Measurements from ENCODE around the gene ASXL3.

ASXL3 gene

DNA sequence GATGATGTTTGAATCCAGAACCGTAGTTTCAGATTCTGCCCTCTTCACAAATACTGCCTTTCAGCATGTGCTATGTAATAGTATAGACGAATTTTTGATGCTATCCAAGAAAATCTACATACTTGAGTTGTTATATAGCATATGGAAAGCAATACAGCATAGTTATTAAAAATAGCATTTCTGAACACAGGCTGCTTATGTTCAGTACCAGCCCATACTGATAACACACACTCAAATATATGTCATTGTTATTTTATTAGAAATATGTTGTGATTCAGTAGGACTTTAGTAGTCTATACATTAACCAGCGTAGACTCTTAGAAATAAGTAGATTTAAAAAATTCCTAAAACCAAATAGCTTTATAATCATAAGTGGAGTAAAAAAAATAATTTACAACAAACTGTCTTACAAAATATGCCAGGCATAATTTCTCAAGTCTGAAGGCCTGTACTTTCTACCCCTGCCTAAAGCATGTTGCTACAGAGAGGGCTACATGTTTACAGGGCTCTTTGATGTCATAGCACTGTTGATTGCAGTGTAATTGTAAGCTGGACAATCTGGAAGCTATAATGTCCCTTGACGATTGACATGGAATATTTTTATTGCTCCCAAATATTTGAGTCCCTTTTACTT lies 86.3 kb downstream of the ASXL3 start:
- DNase-seq, result no peak

DNA sequence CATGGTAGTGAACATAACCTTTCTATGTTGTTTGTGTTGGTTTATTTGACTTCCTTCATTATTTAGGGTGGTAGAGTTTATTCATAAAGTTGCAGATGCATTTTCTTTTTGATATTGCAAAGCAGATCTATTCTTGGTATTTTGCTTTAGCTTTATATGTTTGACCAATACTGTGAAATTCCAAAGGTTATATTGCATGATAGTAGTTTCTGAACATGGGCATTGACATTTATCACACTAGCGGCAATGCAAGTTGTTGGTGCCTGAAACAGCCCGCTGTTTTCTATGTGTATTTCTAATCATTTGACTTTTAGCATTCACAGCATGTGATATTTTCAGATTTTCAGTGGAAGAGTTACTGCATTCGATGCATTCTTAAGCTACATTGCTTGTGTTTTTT lies 87.2 kb downstream of the ASXL3 start:
- DNase-seq, result no peak

DNA sequence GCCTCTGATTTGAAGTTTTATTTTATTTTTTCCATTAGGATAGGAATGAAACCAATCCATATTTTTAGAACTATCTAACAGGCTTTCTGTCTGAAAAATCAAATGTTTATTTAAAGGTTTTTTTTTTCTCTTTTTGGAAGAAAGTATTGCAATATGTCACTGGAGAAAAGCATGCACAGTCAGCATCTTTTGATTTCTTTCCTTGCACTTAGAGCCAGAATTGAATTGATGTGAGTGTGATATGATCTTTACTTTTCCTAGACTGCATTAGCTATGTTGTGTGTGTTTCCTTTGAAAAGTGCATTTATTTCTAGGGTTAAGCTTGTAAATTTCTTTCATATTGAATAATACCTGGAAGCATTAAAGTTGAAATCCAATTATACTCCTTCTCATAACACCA lies 87.6 kb downstream of the ASXL3 start:
- DNase-seq, result no peak

DNA sequence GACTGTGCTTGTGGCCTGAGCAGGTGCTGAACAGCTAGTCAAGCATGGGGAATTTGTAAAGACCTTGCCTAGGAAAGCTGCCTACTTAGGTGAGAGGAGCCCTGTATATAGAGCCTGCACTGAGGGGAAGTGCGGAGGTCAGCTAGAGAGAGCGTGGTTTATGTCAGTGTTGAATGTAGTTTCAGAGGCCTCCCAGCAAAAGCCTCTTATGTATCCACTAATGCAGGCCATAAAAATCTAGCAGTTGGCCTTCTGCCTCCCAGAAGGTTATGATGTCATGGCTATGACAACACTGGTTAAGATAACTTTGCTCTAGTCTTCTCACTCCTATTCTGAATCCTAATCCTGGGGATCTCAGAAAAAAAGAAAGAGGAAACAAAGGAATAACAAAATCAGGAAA lies 88.9 kb downstream of the ASXL3 start:
- no peak for DNase-seq

DNA sequence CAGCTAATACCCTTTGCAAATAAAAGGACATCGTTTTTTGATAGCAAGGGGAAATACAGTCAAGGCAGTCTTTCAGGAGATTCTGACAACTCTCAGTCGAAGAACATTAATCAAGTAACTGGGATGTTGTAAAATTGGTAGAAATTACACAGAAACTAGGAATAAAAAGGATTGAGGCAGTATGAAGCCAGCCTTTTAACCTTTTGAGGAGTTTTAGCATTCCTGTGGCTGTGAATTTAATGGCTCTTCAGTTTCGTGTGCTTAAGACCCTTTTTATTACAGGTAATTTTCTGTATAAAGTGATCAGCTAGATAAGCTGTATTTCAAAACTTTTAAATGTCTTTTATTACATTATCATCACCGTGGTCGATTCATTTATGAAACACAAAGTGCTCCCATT lies 91.6 kb downstream of the ASXL3 start:
- no peak for DNase-seq

DNA sequence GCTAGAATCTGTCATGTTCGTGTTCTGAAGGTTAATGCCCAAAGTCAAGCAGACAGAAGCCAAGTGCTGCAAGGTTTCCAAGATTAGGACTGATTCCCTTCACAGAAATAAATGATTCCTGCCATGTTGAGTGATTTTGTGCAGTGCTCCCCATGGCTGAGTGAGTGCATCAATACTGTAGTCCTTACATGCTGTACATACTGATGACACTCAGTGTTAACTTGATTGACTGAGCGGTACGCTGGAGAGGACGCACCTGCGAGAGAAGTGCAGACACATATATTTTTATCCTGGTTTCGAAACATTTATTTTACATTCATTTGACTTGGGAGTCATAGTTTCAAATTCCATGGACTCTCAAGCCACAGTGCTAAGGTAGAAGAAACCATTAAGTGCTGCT lies 92.0 kb downstream of the ASXL3 start:
- no peak for DNase-seq

DNA sequence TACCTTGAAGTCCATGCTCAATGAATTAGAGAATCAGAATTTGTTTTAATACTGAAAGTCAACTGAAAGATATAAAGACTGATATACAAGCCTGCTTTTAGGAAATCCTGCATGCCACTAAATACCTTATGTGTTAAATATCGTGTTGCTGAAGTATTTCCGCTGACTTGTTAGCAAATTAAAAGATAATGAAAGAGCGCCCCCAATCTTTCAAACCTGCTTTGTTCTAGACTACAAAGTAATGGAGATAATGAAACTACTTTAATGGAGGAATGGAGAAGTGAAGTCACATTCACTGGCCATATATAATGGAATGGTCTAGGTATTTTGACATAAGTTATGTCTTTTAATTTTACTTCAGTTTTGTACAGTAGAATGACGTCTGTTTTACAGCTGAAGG lies 95.7 kb downstream of the ASXL3 start:
- no peak for DNase-seq

DNA sequence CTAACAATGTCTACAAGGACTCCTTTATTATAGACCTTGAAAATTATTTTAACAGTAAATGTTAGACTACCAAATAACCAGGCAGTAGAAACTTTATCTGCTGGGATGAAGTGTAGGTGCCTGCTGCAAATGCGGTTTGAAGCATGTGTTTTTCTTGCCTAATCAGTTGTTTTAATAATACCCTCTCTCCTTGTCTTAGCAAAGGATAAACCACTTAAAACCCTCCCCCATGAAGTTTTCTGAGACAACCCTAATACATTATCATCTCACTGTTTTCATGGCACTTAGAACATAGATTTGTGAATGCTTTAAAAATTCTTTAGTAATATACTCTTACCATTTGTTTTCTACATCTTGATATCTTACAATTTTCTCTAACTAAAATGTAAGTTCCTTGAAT lies 98.6 kb downstream of the ASXL3 start:
- DNase-seq, result no peak

DNA sequence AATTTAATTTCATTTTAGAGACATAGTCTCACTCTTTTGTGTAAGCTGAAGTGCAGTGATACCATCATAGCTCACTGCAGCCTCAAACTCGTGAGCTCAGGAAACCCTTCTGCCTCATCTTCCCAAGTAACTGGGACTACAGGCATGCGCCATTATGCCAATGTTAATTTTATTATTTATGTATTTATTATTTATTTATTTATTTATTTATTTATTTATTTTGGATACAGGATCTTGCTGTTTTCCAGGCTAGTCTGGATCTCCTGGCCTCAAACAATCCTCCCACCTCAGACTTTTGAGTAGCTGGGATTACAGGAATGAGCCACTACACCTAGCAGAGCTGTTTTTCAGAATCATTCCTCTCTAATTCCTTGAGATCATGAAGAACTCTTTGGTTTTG lies 99.9 kb downstream of the ASXL3 start:
- DNase-seq, result no peak

DNA sequence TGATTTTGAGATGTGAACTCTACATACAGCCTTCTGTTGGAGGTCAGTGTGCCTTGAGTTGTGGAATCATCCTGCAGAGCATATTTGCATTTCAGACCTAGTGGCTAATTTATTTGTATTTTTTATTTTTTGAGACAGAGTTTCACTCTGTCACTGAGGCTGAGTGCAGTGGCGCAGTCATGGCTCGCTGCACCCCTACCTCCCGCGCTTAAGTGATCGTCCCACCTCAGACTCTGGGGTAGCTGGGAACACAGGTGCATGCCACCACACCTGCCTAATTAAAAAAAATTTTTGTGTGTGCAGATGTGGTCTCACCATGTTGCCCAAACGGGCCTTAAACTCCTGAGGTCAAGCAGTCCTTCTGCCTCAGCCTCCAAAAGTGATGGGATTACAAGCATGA lies 104.4 kb downstream of the ASXL3 start:
- DNase-seq, result no peak

DNA sequence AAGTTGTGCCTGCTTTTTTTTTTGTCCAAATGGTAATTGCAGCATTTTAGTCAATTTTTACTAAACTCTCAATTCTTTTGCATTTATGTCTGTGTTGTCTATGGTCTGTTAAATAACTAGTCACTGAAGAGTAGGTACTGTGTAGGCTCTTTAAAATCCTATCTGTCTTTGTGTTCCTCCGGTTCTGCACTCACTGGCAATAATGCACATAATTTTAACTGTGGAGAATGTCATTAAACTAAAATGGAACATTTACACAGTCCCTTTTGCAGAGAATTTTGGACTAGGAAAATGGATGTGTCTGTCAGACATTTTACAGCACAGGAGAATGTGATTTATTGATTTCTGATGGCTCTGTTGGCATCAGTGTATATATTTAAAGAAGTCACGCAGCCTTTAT lies 116.6 kb downstream of the ASXL3 start:
- DNase-seq, result no peak

DNA sequence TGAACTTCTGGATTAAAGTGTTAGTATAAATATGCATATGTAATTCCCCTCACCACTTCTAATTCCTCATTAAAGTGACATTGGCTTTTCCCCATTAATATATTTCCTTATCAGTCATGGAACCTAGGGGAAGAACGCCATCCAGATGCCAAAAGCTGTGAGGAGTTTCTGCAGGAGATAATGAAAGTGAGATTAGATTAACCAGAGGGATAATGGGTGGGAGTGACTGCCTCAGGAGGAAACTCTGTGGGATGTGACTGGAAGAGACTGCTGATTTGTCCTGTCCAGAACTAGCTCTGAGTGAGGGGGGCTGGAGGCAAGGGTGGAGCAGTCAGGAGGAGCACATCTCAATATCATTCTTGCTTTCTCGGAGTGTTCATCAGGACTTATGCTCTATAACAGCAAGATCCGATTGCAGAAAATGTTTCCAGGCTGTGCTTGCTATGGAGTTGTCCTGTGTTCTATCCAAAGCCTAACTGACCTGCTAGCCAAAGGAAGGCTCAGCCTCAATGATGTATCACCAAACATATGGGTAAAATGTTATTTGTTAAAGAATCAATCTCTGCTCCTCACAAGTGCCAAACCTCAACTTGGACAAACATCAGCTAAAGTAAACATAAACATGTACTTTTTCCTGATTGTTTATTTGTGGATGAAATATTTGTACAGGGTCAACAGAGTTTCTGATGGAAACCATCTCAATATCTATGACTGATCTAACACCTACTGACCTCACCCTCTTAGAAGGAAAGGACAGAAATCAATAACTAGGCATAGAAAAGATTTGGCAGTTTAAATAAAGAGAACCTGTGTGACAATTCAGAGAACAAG lies 118.5 kb downstream of the ASXL3 start:
- DNase-seq, result no peak

DNA sequence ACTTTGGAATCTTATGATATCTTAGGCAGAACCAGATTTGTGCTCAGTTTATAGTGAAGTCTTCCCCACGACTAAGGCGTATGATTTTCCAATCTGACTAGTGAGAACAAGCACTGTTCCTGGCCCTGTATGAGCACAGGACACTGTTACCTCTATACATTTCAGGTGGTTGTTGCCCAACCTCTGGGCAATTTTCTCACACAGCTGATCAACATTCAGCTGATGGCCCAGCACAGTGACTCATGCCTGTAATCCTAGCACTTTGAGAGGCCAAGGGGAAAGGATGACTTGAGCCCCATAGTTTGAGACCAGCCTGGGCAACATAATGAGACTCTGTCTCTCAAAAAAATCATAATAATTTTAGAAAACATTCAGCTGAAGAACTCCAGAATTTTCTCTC lies 119.5 kb downstream of the ASXL3 start:
- no peak for DNase-seq

DNA sequence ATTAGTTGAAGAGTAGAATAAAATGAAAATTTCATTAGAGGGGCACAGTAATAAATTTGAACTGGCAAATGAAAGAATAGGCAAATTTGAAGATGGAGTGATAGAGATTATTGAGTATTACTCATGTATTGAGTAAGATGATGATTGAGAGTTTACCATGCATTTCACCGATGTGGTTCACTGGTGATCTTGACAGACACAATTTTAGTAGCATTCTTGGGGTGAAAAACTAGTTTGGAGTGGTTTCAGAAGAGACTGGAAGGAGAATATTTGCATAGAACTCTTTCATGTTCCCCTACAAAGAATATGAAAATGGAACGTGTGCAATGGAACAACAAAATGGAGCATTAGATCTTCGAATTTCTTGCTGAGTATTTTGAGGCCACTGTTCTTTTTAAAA lies 121.4 kb downstream of the ASXL3 start:
- DNase-seq, result no peak

DNA sequence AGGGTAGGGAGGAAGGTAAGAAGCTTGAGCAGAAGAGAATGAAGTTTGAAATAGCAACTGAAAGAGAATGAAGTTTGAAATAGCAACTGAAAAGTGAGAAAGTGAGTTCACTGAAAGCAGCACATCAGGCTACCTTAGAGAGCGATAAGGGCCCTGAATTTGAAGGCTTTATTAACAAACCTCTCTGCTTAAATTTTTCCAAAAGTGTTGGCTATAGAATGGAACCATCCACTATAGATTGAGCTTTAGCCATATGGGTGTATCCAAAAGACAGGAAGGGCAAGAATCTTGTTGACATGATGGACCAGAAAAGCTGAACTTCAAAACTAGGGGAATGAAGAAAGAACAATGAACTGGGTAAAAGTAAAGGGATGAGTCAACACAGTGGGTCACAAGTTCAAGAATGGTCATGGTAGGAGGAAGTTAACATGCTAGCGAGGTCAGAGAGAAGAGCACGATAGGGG lies 122.5 kb downstream of the ASXL3 start:
- no peak for DNase-seq

DNA sequence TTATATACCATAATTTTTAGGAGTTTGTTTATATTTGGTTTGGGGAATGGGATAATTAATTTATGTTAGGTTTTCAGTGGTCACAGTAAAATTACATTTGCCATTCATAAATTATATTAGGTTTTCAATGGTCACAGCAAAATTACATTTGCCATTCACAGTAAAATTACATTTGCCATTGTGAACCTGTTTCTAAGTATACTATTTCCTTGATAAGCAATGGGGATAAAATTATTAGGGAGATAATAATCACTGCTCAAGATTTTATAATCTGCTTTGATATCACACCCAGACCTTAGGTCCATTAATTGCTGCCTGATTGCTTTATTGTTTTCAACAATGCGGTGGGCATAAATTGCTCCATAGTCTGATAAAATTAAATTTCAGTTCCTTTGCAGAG lies 124.6 kb downstream of the ASXL3 start:
- DNase-seq, result no peak

DNA sequence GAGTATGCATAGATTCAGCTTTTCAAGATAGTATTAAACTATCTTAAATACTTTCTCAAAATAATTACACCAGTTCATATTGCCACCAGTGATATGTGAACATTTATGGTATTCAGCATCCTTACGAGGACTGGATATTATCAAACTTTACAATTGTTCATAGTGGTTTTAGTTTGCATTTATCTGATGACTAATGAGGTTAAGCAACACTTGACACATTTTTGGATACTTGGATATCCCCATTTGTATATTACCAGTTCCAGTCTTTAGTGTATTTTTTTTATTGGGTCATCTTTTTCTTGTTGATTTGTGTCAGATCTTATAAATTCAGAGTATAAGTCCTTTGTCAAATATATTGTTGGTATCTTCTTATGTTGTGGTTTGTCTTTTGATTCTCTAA lies 128.4 kb downstream of the ASXL3 start:
- no peak for DNase-seq

DNA sequence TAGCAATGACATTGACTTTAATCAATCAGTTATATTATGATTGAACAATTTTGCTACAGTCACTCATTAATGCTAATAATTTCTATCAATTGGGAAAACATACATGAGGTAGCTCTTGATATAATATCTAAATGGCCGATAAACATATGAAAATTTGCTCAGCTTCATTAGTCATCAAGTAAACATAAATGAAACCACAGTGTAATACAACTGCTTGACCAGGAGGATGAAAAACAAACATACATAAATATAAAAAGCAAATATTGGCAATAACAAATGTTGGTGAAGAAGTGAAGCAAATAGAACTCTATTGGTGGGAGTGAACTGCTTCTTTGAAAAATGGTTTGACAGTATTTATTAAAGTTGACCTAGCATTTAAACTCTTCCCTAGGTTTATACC lies 130.9 kb downstream of the ASXL3 start:
- no peak for DNase-seq

DNA sequence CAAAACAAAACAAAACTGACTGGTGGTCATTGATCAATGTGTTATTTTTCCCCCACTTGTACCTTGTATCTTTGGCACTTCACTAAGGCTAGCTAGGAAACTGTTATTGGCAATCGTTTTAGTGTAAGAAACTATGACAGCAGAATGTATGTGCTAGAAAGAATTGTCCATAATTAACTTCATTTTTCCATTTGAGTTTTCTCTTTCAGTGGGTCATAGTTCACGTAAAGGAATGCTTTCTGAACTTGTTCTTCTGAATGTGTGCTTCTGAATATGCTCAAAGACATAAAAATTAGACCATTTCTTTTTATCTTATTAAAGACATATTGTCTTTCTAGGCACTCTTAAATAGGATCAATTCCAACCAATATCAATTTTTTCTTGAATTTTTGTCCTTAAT lies 132.2 kb downstream of the ASXL3 start:
- no peak for DNase-seq

DNA sequence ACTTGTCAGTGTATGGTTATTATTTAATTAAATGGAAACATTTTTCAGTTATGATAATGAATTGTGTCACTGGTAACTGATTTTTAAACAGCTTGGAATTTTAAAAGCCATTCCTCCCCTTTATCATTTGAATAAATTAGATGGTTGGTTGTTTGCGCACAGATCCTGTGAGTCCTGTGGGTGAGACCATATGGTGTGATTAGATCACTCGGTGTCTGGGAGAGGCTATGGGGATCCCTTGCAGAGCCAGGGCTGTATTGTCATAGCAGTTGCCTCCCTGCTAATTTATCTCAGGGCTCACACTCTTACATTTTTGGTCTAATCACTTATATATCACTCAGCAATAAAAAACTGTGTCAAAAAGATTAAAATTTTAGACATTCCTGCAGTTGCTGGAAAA lies 133.5 kb downstream of the ASXL3 start:
- DNase-seq, result peak; percentile 20 to 75

DNA sequence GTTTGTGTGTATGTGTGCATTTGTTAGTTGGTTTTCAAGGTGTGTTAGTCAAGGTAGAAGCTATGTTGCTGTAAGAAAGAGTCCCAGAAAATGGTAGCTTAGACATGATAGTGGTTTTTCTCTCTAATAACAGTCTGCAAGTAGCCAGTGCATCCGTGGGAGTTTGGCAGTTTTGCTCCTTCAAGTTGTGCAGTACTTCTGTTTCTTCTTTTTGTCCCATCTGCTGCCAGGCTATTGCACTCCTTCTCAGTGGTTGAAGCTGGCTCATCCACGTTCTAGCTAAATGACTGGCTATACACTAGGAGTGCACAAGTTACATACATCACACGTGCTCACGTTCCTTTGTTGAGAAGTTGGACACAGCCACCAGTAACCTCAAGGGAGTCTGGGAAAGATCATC lies 134.7 kb downstream of the ASXL3 start:
- DNase-seq, result peak in 1 of 2 experiments; percentile 8

DNA sequence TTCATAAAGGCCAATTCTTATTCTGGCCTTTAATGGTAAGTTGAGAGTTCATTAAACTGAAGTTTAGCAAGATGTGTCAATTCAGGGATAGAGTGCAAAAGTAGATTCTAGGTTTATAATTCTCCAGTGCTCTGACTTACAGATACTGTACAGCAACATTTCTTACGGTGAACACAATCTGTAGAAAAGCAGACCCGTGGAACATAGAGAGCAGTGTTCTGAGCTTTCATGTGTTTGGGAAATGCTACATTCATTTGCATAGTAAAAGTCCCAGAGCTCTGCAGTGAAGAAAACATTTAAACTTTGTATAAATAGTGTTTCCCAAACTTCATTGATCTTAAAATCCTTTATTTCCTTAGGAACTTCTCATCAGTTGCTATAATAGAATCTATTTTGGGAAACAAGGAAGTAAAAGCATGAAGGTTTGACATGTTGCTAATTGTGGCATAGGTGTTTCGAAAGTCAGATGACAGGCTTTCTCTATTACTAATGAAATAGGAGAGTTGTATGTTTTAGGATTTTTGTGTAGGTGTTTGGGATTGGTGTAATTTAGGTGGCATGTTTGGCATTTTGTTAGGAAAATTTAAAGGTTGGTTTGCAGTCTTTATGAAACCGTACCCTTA lies 138.2 kb downstream of the ASXL3 start:
- no peak for DNase-seq

DNA sequence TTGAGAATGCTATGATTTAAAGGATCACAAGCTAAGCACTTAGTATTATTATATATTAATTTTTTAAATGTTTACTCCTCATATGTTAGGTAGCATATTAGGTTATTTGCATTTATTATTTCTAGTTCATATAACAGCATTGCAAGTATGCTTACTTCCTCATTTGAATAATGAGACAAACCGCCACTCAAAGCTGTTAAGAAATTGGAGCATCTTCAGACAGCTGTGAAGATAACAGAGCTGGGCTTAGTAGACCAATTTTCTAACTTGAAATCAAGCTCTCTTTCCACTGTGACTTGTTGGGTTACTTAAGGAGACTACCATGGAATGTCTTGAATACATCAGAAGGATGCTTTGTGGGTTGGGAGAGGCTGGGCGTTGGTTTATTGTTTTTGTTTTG lies 139.3 kb downstream of the ASXL3 start:
- DNase-seq, result no peak

DNA sequence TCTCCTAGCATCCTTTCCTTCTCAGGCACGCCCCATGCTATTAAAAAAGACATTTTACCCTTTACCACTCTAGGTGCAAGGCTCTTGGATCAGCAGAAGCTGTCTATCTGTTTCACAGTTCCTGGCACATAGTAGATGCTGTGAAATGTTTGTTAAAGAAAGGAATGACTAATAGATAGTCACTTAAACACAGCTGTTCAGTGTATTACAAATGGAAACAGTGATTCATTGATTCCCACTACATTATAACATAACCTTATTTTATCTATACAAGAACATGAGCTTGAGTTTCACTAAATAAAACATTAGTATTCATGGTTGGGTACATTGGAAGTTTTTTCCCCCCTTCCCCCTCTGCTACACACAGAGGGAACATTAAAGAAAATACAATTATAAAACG lies 142.1 kb downstream of the ASXL3 start:
- DNase-seq, result peak in 1 of 2 experiments; percentile 3
